Measurements from ENCODE around the gene SLC25A5.

SLC25A5 gene

DNA sequence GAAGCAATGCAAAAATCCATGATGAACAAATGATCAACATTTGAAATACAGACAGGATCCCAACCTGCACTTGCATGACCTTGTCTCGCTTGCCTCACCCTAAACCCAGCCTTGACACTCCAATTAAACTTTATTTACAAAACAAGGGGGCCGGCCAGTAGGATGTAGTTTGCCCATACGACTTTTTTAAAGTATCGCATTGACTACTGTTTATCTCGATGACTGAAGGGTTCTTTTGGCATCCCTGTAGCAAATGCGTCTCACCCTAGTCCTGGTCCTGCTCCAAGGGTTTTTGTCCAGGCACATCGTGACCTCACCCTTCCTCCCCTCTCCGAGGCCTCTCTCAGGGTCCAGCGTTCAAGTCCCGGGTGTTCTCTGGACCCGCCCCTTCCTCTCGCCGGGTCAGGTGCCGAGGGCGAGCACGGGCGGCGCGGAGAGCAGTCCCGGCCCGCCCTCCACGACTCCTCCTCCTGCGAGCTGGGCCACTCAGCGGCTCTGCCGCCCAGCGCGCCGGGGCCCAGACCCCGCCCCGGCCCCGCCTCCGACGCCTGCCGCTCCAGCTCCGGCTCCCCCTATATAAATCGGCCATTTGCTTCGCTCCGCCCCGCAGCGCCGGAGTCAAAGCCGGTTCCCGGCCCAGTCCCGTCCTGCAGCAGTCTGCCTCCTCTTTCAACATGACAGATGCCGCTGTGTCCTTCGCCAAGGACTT lies at the start of gene SLC25A5 (continued):
- TF ChIP-seq HOXC10 (CRISPR knock-in tag; IDR thresholded peaks at IDR 0.05) (no peak), ZNF501 (tag by site-specific recombination; IDR thresholded peaks at IDR 0.05) (no peak), ZNF169 (tag by site-specific recombination; IDR thresholded peaks at IDR 0.05) (no peak), ZNF311 (tag by site-specific recombination; IDR thresholded peaks at IDR 0.05; ENCODE audit: borderline replicate concordance) (no peak), RBAK (tag by site-specific recombination; IDR thresholded peaks at IDR 0.05) (no peak), ZFP69B (tag by site-specific recombination; IDR thresholded peaks at IDR 0.05) (peak; percentile 38; the same call in 1 of the 2 replicates), ZNF660 (tag by site-specific recombination; IDR thresholded peaks at IDR 0.05) (peak; percentile 41; the same call in 1 of the 2 replicates), ZNF2 (tag by site-specific recombination; IDR thresholded peaks at IDR 0.05) (no peak), ZNF596 (tag by site-specific recombination; IDR thresholded peaks at IDR 0.05) (no peak), ZBTB26 (tag by site-specific recombination; optimal IDR thresholded peaks at IDR 0.05) (peak; percentile 28), ZBTB17 (tag by site-specific recombination; IDR thresholded peaks at IDR 0.05) (0 out of 2 replicates have a peak, but pooled peaks have one; percentile 19)
- TF ChIP-seq, protein P1, sequence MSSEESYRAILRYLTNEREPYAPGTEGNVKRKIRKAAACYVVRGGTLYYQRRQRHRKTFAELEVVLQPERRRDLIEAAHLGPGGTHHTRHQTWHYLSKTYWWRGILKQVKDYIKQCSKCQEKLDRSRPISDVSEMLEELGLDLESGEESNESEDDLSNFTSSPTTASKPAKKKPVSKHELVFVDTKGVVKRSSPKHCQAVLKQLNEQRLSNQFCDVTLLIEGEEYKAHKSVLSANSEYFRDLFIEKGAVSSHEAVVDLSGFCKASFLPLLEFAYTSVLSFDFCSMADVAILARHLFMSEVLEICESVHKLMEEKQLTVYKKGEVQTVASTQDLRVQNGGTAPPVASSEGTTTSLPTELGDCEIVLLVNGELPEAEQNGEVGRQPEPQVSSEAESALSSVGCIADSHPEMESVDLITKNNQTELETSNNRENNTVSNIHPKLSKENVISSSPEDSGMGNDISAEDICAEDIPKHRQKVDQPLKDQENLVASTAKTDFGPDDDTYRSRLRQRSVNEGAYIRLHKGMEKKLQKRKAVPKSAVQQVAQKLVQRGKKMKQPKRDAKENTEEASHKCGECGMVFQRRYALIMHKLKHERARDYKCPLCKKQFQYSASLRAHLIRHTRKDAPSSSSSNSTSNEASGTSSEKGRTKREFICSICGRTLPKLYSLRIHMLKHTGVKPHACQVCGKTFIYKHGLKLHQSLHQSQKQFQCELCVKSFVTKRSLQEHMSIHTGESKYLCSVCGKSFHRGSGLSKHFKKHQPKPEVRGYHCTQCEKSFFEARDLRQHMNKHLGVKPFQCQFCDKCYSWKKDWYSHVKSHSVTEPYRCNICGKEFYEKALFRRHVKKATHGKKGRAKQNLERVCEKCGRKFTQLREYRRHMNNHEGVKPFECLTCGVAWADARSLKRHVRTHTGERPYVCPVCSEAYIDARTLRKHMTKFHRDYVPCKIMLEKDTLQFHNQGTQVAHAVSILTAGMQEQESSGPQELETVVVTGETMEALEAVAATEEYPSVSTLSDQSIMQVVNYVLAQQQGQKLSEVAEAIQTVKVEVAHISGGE (tag by site-specific recombination; conservative IDR thresholded peaks at IDR 0.05; ENCODE audit: low read depth): no peak
- TF ChIP-seq, protein P2, sequence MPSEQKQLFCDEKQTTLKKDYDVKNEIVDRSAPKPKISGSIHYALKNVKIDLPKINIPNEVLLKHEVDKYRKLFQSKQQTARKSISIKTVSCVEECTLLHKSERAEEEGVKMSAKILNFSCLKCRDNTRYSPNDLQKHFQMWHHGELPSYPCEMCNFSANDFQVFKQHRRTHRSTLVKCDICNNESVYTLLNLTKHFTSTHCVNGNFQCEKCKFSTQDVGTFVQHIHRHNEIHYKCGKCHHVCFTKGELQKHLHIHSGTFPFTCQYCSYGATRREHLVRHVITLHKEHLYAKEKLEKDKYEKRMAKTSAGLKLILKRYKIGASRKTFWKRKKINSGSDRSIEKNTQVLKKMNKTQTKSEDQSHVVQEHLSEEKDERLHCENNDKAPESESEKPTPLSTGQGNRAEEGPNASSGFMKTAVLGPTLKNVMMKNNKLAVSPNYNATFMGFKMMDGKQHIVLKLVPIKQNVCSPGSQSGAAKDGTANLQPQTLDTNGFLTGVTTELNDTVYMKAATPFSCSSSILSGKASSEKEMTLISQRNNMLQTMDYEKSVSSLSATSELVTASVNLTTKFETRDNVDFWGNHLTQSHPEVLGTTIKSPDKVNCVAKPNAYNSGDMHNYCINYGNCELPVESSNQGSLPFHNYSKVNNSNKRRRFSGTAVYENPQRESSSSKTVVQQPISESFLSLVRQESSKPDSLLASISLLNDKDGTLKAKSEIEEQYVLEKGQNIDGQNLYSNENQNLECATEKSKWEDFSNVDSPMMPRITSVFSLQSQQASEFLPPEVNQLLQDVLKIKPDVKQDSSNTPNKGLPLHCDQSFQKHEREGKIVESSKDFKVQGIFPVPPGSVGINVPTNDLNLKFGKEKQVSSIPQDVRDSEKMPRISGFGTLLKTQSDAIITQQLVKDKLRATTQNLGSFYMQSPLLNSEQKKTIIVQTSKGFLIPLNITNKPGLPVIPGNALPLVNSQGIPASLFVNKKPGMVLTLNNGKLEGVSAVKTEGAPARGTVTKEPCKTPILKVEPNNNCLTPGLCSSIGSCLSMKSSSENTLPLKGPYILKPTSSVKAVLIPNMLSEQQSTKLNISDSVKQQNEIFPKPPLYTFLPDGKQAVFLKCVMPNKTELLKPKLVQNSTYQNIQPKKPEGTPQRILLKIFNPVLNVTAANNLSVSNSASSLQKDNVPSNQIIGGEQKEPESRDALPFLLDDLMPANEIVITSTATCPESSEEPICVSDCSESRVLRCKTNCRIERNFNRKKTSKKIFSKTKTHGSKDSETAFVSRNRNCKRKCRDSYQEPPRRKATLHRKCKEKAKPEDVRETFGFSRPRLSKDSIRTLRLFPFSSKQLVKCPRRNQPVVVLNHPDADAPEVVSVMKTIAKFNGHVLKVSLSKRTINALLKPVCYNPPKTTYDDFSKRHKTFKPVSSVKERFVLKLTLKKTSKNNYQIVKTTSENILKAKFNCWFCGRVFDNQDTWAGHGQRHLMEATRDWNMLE (tag by site-specific recombination; conservative IDR thresholded peaks at IDR 0.05; ENCODE audit: low read depth): 0 out of 2 replicates have a peak, but pooled peaks have one; percentile 5
- TF ChIP-seq, protein P3, sequence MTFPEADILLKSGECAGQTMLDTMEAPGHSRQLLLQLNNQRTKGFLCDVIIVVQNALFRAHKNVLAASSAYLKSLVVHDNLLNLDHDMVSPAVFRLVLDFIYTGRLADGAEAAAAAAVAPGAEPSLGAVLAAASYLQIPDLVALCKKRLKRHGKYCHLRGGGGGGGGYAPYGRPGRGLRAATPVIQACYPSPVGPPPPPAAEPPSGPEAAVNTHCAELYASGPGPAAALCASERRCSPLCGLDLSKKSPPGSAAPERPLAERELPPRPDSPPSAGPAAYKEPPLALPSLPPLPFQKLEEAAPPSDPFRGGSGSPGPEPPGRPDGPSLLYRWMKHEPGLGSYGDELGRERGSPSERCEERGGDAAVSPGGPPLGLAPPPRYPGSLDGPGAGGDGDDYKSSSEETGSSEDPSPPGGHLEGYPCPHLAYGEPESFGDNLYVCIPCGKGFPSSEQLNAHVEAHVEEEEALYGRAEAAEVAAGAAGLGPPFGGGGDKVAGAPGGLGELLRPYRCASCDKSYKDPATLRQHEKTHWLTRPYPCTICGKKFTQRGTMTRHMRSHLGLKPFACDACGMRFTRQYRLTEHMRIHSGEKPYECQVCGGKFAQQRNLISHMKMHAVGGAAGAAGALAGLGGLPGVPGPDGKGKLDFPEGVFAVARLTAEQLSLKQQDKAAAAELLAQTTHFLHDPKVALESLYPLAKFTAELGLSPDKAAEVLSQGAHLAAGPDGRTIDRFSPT (tag by site-specific recombination; IDR thresholded peaks at IDR 0.05): no peak
- TF ChIP-seq, protein P4, sequence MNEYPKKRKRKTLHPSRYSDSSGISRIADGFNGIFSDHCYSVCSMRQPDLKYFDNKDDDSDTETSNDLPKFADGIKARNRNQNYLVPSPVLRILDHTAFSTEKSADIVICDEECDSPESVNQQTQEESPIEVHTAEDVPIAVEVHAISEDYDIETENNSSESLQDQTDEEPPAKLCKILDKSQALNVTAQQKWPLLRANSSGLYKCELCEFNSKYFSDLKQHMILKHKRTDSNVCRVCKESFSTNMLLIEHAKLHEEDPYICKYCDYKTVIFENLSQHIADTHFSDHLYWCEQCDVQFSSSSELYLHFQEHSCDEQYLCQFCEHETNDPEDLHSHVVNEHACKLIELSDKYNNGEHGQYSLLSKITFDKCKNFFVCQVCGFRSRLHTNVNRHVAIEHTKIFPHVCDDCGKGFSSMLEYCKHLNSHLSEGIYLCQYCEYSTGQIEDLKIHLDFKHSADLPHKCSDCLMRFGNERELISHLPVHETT (tag by site-specific recombination; IDR thresholded peaks at IDR 0.05): no peak

All from HEK293 (cell line).